Endothelial cell (in vitro differentiated cells): Measurements from ENCODE around the gene R3HDM4. TPM values are rescaled to one million over a fixed set of nuclear protein-coding genes. Genes with fewer than 3 reads are reported as not detected.

Source experiments
- DNase-seq: peaks from one replicate; pipeline ENCODE4 v3.0.0; 2021; ENCODE audit warnings: low spot score
- H3K27ac Mint-ChIP-seq: one replicate; pipeline ENCODE4 v1.8.0; 2021; ENCODE audit warnings: mixed read lengths, inconsistent platforms; ENCODE audit not compliant: unreplicated experiment
- H3K27me3 Mint-ChIP-seq: one replicate; pipeline ENCODE4 v1.8.0; 2021; ENCODE audit warnings: mild to moderate bottlenecking, moderate library complexity, mixed read lengths, inconsistent platforms; ENCODE audit not compliant: unreplicated experiment
- H3K36me3 Mint-ChIP-seq: one replicate; pipeline ENCODE4 v1.8.0; 2021; ENCODE audit warnings: mild to moderate bottlenecking, low read depth, mixed read lengths, inconsistent platforms; ENCODE audit not compliant: unreplicated experiment
- H3K4me1 Mint-ChIP-seq: one replicate; pipeline ENCODE4 v1.8.0; 2021; ENCODE audit warnings: mild to moderate bottlenecking, mixed read lengths, inconsistent platforms; ENCODE audit not compliant: unreplicated experiment
- H3K4me3 Mint-ChIP-seq: one replicate; pipeline ENCODE4 v1.8.0; 2021; ENCODE audit warnings: mild to moderate bottlenecking, mixed read lengths, inconsistent platforms; ENCODE audit not compliant: unreplicated experiment
- H3K9me3 Mint-ChIP-seq: one replicate; pipeline ENCODE4 v1.8.0; 2021; ENCODE audit warnings: mixed read lengths, inconsistent platforms; ENCODE audit not compliant: unreplicated experiment
- CTCF ChIP-seq: fragments of 200-600 bp; sonication (generic); IDR thresholded peaks from one replicate; pipeline ENCODE4 v1.5.0; 2021; ENCODE audit warnings: antibody characterized with exemption; ENCODE audit not compliant: unreplicated experiment
- total RNA-seq: library from RNA; stranded (reverse); fragmentation: NEBNext Ultra II Directional; extraction: Animal tissue kit (Norgen Biotek cat#: 25700); gene quantifications from one replicate; pipeline ENCODE4 v1.2.1, GENCODE V29; 2021; ENCODE audit not compliant: unreplicated experiment

R3HDM4 gene
- total RNA-seq, 1 donor from 2014 or later: 40.6 TPM

- Mint-ChIP-seq H3K4me1 (peaks cover 1% of the 10 kb centered on the region), H3K27me3 (peaks cover 8% of the 10 kb centered on the region), H3K4me3 (peak within 1 kb of the TSS; percentile 93), H3K27ac (peak within 1 kb of the TSS; percentile 61), H3K9me3 (no peaks in the 10 kb centered on the region), H3K36me3 (peaks cover 8% of the 10 kb centered on the region)
- TF ChIP-seq CTCF: no peak
- DNase-seq: peak; percentile 74
Measured at GRCh38 chr19:925526-926322, 12.7 kb upstream of the R3HDM4 start, which contains the start of gene ARID3A. Gene ARID3A (plus strand): TSS chr19:926035. CDS start chr19:929529, 3,494 bp downstream.

DNA sequence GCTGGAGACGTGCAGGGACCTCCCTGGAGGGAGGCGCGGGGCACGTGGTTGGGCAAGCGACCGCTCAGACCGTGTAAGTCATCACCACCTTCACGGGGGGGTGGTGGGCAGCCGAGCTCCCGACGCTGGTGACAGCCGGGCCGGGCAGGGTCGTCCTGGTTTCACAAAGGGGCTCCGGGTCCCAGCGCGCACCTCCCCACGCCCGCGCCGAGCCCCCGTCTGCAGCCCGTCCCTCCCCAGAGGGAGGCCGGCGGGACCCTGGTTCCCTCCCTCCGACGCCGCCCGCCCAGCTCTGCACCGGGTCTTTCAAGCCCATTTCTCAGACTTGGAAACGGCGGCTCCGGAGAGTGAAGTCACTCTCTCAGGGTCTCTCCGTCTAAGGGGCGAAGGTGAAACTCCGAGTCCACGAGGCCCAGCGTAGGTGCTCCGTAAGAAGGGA lies 12.1 kb upstream of the R3HDM4 start:
- no peak for TF ChIP-seq CTCF
- no peak for DNase-seq
- Mint-ChIP-seq H3K27me3 (peaks cover 10% of the 10 kb centered on the region), H3K9me3 (no peaks in the 10 kb centered on the region), H3K27ac (no peak overlapping the region), H3K4me3 (peak overlapping the region; percentile 81), H3K4me1 (peaks cover 2% of the 10 kb centered on the region), H3K36me3 (peaks cover 9% of the 10 kb centered on the region)

DNA sequence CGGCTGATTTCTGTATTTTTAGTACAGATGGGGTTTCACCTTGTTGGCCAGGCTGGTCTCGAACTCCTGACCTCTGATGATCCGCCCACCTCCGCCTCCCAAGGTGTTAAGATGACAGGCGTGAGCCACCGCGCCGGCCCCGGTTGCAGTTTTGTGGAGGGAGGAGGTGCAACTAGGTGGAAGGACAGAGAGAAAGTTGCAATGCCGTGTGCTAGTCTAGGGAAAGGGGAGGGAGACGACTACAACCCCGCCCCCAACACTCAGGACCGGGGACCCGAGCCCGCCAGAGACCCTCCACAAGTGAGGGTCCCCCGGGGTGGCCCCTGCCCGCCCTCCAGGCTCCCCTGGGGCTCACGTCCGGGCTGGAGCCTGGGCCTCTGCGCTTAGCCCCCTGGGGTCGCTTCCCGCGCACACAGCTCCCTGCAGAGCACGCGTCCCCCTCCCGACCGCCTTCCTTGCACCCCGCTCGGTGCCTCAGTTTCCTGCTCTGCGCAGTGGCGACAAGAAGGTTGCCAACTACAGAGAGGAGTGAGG lies 11.6 kb upstream of the R3HDM4 start:
- Mint-ChIP-seq H3K36me3 (peaks cover 6% of the 10 kb centered on the region), H3K27me3 (peaks cover 5% of the 10 kb centered on the region), H3K4me3 (peak overlapping the region; percentile 79), H3K27ac (no peak overlapping the region), H3K4me1 (peaks cover 2% of the 10 kb centered on the region), H3K9me3 (no peaks in the 10 kb centered on the region)
- TF ChIP-seq CTCF: no peak
- DNase-seq: no peak

- no peak for DNase-seq
- Mint-ChIP-seq H3K27me3 (peaks cover 7% of the 10 kb centered on the region), H3K27ac (no peak overlapping the region), H3K4me1 (peaks cover 2% of the 10 kb centered on the region), H3K9me3 (no peaks in the 10 kb centered on the region), H3K36me3 (peaks cover 6% of the 10 kb centered on the region), H3K4me3 (no peak overlapping the region)
- TF ChIP-seq CTCF: no peak
Measured at GRCh38 chr19:920051-920864, 7.2 kb upstream of the R3HDM4 start.
